C4-2B (cell line): ENCODE data around the gene TAOK3.

Experiments used
- ZFX ChIP-seq: fragments of 450-650 bp; IDR thresholded peaks from 2 replicates; pipeline ENCODE4 v1.6.1; 2017
- TF ChIP-seq, protein P1 (sequence below): fragments of 450-650 bp; conservative IDR thresholded peaks from 2 replicates; pipeline ENCODE4 v1.5.1; 2017; ENCODE audit warnings: mild to moderate bottlenecking

GRCh38 chr12:118361889-118362288, 10.8 kb downstream of the TAOK3 start:
- TF ChIP-seq, protein P1, sequence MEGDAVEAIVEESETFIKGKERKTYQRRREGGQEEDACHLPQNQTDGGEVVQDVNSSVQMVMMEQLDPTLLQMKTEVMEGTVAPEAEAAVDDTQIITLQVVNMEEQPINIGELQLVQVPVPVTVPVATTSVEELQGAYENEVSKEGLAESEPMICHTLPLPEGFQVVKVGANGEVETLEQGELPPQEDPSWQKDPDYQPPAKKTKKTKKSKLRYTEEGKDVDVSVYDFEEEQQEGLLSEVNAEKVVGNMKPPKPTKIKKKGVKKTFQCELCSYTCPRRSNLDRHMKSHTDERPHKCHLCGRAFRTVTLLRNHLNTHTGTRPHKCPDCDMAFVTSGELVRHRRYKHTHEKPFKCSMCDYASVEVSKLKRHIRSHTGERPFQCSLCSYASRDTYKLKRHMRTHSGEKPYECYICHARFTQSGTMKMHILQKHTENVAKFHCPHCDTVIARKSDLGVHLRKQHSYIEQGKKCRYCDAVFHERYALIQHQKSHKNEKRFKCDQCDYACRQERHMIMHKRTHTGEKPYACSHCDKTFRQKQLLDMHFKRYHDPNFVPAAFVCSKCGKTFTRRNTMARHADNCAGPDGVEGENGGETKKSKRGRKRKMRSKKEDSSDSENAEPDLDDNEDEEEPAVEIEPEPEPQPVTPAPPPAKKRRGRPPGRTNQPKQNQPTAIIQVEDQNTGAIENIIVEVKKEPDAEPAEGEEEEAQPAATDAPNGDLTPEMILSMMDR, result no peak
- TF ChIP-seq ZFX, result no peak
